Ishikawa (cell line): ENCODE measurements around the gene PARD6G.

Experiments used
- CEBPB ChIP-seq: IDR thresholded peaks from 2 replicates; pipeline ENCODE4 v1.6.1; 2012
- CREB1 ChIP-seq: IDR thresholded peaks from 2 replicates; pipeline ENCODE4 v1.6.1; 2012; ENCODE audit warnings: low read depth
- EGR1 ChIP-seq: IDR thresholded peaks from 2 replicates; pipeline ENCODE4 v1.6.1; 2012
- EP300 ChIP-seq: IDR thresholded peaks from 2 replicates; pipeline ENCODE4 v1.6.1; 2012; ENCODE audit warnings: borderline replicate concordance
- FOXM1 ChIP-seq: IDR thresholded peaks from 2 replicates; pipeline ENCODE4 v1.6.1; 2012; ENCODE audit warnings: low read depth, borderline replicate concordance
- NFIC ChIP-seq: IDR thresholded peaks from 2 replicates; pipeline ENCODE4 v1.6.1; 2012
- RAD21 ChIP-seq: IDR thresholded peaks from 2 replicates; pipeline ENCODE4 v1.6.1; 2012; ENCODE audit warnings: low read depth
- TAF1 ChIP-seq: IDR thresholded peaks from 2 replicates; pipeline ENCODE4 v1.6.1; 2012; ENCODE audit warnings: low read depth, mild to moderate bottlenecking
- TCF12 ChIP-seq: IDR thresholded peaks from 2 replicates; pipeline ENCODE4 v1.6.1; 2012; ENCODE audit warnings: low read depth
- TEAD4 ChIP-seq: IDR thresholded peaks from 2 replicates; pipeline ENCODE4 v1.6.1; 2012
- YY1 ChIP-seq: IDR thresholded peaks from 2 replicates; pipeline ENCODE4 v1.6.1; 2012; ENCODE audit warnings: low read depth
- ZBTB7A ChIP-seq: IDR thresholded peaks from 2 replicates; pipeline ENCODE4 v1.6.1; 2012; ENCODE audit warnings: low read depth
- TF ChIP-seq, protein P1 (sequence below): IDR thresholded peaks from 2 replicates; pipeline ENCODE4 v1.6.1; 2012; ENCODE audit warnings: low read depth, mild to moderate bottlenecking
- TF ChIP-seq, protein P2 (sequence below): IDR thresholded peaks from 2 replicates; pipeline ENCODE4 v1.6.1; 2012
- TF ChIP-seq, protein P3 (sequence below): IDR thresholded peaks from 2 replicates; pipeline ENCODE4 v1.6.1; 2012

PARD6G gene, protein sequence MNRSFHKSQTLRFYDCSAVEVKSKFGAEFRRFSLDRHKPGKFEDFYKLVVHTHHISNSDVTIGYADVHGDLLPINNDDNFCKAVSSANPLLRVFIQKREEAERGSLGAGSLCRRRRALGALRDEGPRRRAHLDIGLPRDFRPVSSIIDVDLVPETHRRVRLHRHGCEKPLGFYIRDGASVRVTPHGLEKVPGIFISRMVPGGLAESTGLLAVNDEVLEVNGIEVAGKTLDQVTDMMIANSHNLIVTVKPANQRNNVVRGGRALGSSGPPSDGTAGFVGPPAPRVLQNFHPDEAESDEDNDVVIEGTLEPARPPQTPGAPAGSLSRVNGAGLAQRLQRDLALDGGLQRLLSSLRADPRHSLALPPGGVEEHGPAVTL

DNA sequence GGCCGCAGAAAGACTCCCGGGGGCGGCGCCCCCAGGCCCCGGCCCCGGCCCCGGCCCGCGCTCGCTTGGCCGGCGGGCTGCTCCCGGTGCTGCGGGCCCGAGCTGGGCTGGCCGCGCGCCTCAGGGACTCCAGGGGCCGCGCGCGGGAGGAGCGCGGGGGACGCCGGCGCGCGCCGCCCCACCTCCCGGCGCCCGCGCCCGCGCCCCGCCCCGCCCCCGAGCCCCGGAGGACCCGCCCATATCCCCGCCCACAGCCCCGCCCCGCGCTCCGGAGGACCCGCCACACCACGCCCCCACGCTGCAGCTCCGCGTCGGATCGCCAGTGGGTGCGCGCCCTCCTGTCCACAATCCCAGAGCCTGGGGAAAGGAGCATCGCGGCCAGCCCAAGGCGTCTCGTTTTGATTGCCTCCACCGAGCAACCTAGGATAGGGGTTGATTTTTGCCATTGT lies at the start of gene PARD6G:
PARD6G (minus strand) TSS at position 122 of the 449 bp plus-strand sequence. CDS start 166 bp downstream, outside the sequence.
- TF ChIP-seq YY1, result no peak
- TF ChIP-seq RAD21, result no peak
- TF ChIP-seq, protein P1, sequence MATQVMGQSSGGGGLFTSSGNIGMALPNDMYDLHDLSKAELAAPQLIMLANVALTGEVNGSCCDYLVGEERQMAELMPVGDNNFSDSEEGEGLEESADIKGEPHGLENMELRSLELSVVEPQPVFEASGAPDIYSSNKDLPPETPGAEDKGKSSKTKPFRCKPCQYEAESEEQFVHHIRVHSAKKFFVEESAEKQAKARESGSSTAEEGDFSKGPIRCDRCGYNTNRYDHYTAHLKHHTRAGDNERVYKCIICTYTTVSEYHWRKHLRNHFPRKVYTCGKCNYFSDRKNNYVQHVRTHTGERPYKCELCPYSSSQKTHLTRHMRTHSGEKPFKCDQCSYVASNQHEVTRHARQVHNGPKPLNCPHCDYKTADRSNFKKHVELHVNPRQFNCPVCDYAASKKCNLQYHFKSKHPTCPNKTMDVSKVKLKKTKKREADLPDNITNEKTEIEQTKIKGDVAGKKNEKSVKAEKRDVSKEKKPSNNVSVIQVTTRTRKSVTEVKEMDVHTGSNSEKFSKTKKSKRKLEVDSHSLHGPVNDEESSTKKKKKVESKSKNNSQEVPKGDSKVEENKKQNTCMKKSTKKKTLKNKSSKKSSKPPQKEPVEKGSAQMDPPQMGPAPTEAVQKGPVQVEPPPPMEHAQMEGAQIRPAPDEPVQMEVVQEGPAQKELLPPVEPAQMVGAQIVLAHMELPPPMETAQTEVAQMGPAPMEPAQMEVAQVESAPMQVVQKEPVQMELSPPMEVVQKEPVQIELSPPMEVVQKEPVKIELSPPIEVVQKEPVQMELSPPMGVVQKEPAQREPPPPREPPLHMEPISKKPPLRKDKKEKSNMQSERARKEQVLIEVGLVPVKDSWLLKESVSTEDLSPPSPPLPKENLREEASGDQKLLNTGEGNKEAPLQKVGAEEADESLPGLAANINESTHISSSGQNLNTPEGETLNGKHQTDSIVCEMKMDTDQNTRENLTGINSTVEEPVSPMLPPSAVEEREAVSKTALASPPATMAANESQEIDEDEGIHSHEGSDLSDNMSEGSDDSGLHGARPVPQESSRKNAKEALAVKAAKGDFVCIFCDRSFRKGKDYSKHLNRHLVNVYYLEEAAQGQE, result no peak
- no peak for TF ChIP-seq CEBPB
- no peak for TF ChIP-seq EP300
- no peak for TF ChIP-seq ZBTB7A
- TF ChIP-seq TAF1, result no peak; the same call in 1 of the 2 replicates

DNA sequence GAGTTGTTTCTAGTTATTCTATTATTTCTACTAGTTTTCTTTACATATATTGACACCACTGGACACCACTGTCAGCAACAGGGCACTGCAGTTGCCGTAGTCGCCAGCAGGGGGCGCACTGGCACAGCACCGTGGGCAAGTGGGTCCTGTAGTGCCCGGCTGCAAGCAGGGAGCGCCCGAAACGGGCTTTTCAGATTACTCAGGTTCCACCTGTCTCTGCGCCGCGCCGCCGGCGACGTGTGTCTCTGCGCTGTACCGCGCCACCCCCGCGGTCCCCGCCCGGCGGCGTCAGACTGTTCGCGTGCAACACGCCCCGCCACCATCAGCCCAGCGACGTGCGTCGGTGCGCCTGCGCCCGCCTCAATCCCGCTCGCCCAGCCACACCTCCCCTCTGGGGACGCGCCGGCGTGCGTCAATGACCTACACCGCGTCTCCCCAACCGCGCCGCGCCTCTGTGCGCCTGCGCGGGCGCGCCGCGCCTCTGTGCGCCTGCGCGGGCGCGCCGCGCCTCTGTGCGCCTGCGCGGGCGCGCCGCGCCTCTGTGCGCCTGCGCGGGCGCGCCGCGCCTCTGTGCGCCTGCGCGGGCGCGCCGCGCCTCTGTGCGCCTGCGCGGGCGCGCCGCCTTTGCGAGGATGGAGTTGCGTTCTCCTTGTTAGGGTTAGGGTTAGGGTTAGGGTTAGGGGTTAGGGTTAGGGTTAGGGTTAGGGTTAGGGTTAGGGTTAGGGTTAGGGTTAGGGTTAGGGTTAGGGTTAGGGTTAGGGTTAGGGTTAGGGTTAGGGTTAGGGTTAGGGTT lies 15.1 kb upstream of the PARD6G start:
- TF ChIP-seq RAD21, result peak; percentile 26; the same call in 1 of the 2 replicates

DNA sequence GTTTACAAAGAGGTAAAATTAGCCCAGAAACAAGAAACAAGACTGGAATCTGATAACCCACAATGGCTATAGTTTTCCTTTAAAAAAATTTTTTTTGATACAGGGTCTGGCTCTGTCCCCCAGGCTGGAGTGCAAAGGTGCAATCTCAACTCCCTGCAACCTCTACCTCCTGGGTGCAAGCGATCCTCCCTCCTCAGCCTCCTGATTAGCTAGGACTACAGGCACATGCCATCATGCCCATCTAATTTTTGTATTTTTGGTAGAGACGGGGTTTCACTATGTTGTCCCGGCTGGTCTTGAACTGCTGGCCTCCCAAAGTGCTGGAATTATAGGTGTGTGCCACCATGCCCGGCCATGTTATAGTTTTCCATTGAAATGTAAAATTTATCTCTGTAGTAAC lies 12.3 kb upstream of the PARD6G start:
- TF ChIP-seq CREB1 (no peak), TEAD4 (no peak), TAF1 (no peak)

DNA sequence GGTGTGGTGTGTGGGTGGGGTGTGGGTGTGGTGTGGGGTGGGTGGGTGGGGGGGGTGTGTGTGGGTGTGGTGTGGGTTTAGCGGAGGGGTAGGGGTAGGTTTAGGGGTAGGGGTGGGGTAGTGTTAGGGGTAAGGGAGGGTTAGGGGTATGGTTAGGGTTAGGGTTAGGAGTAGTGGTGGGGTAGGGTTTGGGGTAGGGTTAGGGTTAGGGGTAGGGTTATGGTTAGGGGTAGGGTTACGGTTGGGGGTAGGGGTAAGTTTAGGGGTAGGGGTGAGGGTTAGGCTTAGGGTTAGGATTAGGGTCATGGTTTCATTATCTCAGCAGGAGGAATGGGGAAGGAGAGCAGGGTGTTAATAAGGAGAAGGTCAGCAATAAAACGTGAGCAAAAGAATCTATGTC lies 11.3 kb upstream of the PARD6G start:
- TF ChIP-seq RAD21 (no peak), EGR1 (no peak), EP300 (no peak), TEAD4 (no peak), CEBPB (no peak), CREB1 (no peak), YY1 (no peak), TCF12 (no peak), FOXM1 (no peak)
- TF ChIP-seq, protein P2, sequence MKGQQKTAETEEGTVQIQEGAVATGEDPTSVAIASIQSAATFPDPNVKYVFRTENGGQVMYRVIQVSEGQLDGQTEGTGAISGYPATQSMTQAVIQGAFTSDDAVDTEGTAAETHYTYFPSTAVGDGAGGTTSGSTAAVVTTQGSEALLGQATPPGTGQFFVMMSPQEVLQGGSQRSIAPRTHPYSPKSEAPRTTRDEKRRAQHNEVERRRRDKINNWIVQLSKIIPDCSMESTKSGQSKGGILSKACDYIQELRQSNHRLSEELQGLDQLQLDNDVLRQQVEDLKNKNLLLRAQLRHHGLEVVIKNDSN, result no peak
- TF ChIP-seq, protein P1, result no peak
- TF ChIP-seq, protein P3, sequence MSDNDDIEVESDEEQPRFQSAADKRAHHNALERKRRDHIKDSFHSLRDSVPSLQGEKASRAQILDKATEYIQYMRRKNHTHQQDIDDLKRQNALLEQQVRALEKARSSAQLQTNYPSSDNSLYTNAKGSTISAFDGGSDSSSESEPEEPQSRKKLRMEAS, result no peak

DNA sequence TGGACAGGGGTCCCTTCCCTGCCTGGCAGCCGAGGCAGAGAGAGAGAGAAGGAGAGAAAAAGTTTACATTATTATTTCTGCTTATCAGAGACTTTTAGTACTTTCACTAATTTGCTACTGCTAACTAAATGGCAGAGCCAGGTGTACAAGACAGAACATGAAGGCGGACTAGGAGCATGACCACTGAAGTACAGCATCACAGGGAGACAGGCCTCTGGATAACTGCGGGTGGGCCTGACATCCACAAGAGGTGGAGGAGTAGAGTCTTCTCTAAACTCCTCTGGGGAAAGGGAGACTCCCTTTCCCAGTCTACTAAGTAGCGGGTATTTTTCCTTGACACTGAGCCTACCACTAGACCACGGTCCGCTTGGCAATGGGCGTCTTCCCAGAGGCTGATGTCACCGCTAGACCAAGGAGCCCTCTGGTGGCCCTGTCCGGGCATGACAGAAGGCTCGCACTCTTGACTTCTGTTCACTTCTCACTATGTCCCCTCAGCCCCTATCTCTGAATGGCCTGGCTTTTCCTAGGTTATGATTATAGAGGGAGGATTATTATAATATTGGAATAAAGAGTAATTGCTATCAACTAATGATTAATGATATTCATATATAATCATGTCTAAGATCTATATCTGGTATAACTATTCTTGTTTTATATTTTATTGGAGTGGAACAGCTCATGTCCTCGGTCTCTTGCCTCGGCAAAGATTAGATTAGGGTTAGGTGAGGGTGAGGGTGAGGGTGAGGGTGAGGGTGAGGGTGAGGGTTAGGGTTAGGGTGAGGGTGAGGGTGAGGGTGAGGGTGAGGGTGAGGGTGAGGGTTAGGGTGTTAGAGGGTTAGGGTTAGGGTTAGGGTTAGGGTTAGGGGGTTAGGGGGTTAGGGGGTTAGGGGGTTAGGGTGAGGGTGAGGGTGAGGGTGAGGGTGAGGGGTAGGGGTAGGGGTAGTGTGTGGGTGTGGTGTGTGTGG lies 10.5 kb upstream of the PARD6G start:
- TF ChIP-seq RAD21, result peak; percentile 96

DNA sequence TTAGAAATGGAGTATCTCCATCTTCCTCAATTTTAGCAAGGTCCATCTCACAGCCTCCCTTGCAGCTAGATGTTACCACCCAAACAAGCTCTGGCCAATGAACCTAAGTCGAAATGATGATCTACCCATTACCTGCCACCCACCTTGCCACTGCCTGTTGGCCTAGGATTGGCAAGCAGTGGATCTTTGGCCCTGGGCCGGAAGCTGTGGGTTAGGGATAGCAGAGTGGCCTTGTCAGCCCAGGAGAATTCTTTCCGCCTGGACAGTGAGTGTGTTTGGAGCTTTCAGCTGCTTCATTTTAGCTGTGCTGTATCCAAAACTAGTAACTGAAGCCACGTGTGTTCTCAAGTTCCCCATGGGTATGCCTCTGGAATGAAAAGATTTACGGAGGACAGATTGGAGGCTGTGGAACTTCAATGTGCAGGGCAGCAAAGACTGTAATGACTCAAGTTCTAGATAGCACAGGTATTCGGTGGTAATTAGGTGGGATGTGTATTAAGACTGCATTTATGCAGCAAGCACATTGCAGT lies 7.7 kb upstream of the PARD6G start:
- no peak for TF ChIP-seq NFIC
- no peak for TF ChIP-seq TEAD4
- TF ChIP-seq TCF12, result no peak
- no peak for TF ChIP-seq EP300
- TF ChIP-seq CEBPB, result no peak
- no peak for TF ChIP-seq EGR1
- TF ChIP-seq CREB1, result no peak
- TF ChIP-seq ZBTB7A, result no peak
- TF ChIP-seq, protein P1, result no peak
- no peak for TF ChIP-seq RAD21
- TF ChIP-seq, protein P3, result no peak
- TF ChIP-seq FOXM1, result no peak
- TF ChIP-seq, protein P2, result no peak
- no peak for TF ChIP-seq YY1
- TF ChIP-seq TAF1, result no peak
